GM20431 (cell line): ENCODE measurements around the gene PSORS1C2.

Experiments
- in situ Hi-C: fragments of 300-500 bp; cut with MseI, MboI; formaldehyde crosslinking; loops from one replicate; pipeline ENCODE4 v1.15.0; 2020; ENCODE audit warnings: low sequenced_read_pairs; ENCODE audit not compliant: unreplicated experiment

PSORS1C2 gene

GRCh38 chr6:31144296-31144969, 5.6 kb upstream of the PSORS1C2 start:
- in situ Hi-C loops = no loop called here

- in situ Hi-C loops = no loop called here
Observed at GRCh38 chr6:31143148-31143547, 4.3 kb upstream of the PSORS1C2 start.

GRCh38 chr6:31142361-31142761, 3.5 kb upstream of the PSORS1C2 start:
- in situ Hi-C loops = no loop called here

GRCh38 chr6:31140643-31141042, 1.8 kb upstream of the PSORS1C2 start:
- in situ Hi-C loops = no loop called here

- in situ Hi-C loops = loop anchor here (10.0 kb wide), 2 partner anchors 55 to 225 kb away; no protein-coding TSS in a partner anchor
Observed at GRCh38 chr6:31139599-31139998, 733 bp upstream of the PSORS1C2 start.

- in situ Hi-C loops = loop anchor here (10.0 kb wide), 2 partner anchors 59 to 229 kb away; no protein-coding TSS in a partner anchor
Observed at GRCh38 chr6:31135710-31136109, 3.2 kb downstream of the PSORS1C2 start.

- in situ Hi-C loops = loop anchor here (10.0 kb wide), 2 partner anchors 62 to 232 kb away; no protein-coding TSS in a partner anchor
Observed at GRCh38 chr6:31132806-31133205, 6.1 kb downstream of the PSORS1C2 start.

- in situ Hi-C loops = loop anchor here (10.0 kb wide), 2 partner anchors 63 to 233 kb away; no protein-coding TSS in a partner anchor
Observed at GRCh38 chr6:31131595-31131994, 7.3 kb downstream of the PSORS1C2 start.

- in situ Hi-C loops = loop anchor here (10.0 kb wide), 2 partner anchors 64 to 234 kb away; no protein-coding TSS in a partner anchor
Observed at GRCh38 chr6:31130751-31131150, 8.1 kb downstream of the PSORS1C2 start.

- in situ Hi-C loops = no loop called here
Observed at GRCh38 chr6:31129130-31129529, 9.7 kb downstream of the PSORS1C2 start.

- in situ Hi-C loops = no loop called here
Observed at GRCh38 chr6:31128093-31128676, 10.7 kb downstream of the PSORS1C2 start.

- in situ Hi-C loops = no loop called here
Observed at GRCh38 chr6:31126396-31127175, 12.3 kb downstream of the PSORS1C2 start.

- in situ Hi-C loops = no loop called here
Observed at GRCh38 chr6:31125586-31126363, 13.1 kb downstream of the PSORS1C2 start.

- in situ Hi-C loops = no loop called here
Observed at GRCh38 chr6:31125162-31125561, 13.7 kb downstream of the PSORS1C2 start.

GRCh38 chr6:31122791-31123706, 15.8 kb downstream of the PSORS1C2 start:
- in situ Hi-C loops = no loop called here

GRCh38 chr6:31121131-31121790, 17.6 kb downstream of the PSORS1C2 start:
- in situ Hi-C loops = no loop called here

- in situ Hi-C loops = no loop called here
Observed at GRCh38 chr6:31120151-31120915, 18.5 kb downstream of the PSORS1C2 start, which contains the start of gene CDSN. CDSN (minus strand) TSS chr6:31120446; CDS start chr6:31120419, 27 bp downstream.

GRCh38 chr6:31118178-31118577, 20.7 kb downstream of the PSORS1C2 start:
- in situ Hi-C loops = no loop called here
